IPS DF 6.9 (cell line): Measurements from ENCODE around the gene ABCB7.
"Not testable (repeated sequence)": the region's sequence is repeated elsewhere in the genome, so short reads cannot be mapped to it uniquely, and the experiment has no call there.

Experiments used
- DNase-seq: peaks from one replicate; pipeline ENCODE4 v3.0.0-alpha.2; 2013; ENCODE audit warnings: low read depth, low spot score
- H3K27ac ChIP-seq: one replicate; pipeline ENCODE4 v1.5.1; 2013; ENCODE audit warnings: low read length, control low read depth
- H3K27me3 ChIP-seq: 2 replicates; pipeline ENCODE4 v1.6.1; 2013; ENCODE audit warnings: mild to moderate bottlenecking, low read length; ENCODE audit not compliant: control insufficient read depth, insufficient read depth
- H3K36me3 ChIP-seq: 2 replicates; pipeline ENCODE4 v1.6.1; 2013; ENCODE audit warnings: low read length; ENCODE audit not compliant: control insufficient read depth, insufficient read depth
- H3K4me1 ChIP-seq: 2 replicates; pipeline ENCODE4 v1.6.1; 2013; ENCODE audit warnings: low read length; ENCODE audit not compliant: control insufficient read depth, insufficient read depth
- H3K4me3 ChIP-seq: 2 replicates; pipeline ENCODE4 v1.5.1; 2013; ENCODE audit warnings: mild to moderate bottlenecking, low read length
- H3K9me3 ChIP-seq: 2 replicates; pipeline ENCODE4 v1.6.1; 2013; ENCODE audit warnings: low read length, inconsistent platforms; ENCODE audit not compliant: control insufficient read depth, insufficient read depth
- WGBS: extraction: QIAGEN DNeasy Blood & Tissue Kit; methylation state at CpG from one replicate; pipeline ENCODE4 v1.1.7; 2013; ENCODE audit warnings: mixed read lengths, missing lambda C conversion rate; ENCODE audit not compliant: insufficient read length, insufficient coverage; 5-methylcytosine and 5-hydroxymethylcytosine counted together

ABCB7 gene

DNA sequence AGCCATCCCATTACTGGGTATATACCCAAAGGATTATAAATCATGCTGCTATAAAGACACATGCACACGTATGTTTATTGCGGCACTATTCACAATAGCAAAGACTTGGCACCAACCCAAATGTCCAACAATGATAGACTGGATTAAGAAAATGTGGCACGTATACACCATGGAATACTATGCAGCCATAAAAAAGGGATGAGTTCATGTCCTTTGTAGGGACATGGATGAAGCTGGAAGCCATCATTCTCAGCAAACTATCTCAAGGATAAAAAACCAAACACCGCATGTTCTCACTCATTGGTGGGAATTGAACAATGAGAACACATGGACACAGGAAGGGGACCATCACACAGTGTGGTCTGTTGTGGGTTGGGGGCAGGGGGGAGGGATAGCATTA is 111.9 kb downstream of the ABCB7 start:
- H3K27me3 ChIP-seq, H3K9me3 ChIP-seq, DNase-seq, H3K4me1 ChIP-seq, H3K36me3 ChIP-seq, H3K27ac ChIP-seq, H3K4me3 ChIP-seq: not testable (repeated sequence)
- no CpG with 5 or more reads among the region's 4 CpGs for WGBS

DNA sequence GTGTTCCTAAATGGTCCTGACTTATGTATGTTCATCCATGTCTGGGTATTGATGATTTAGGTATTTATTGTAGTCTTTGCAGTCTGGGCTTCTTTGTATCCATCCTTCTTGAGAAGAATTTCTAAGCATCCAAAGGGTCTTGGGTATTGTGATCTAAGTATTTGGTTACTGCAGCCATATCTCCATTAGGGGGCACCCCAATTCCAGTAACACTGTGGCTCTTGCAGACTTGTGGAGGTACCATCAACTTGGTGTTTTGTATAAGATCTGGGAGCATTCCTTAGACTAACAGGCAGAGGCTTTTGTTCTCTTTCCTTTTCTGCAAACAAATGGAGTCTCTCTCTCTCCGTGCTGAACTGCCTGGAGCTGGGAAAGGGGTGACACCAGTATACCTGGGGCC is 117.2 kb downstream of the ABCB7 start:
- Histone ChIP-seq H3K27me3 (no peaks in the 10 kb centered on the region), H3K36me3 (no peaks in the 10 kb centered on the region), H3K4me1 (no peaks in the 10 kb centered on the region), H3K4me3 (no peak overlapping the region), H3K9me3 (no peaks in the 10 kb centered on the region), H3K27ac (no peak overlapping the region)
- WGBS: no CpG with 5 or more reads among the region's 1 CpG
- DNase-seq: no peak
